NCI-H1436 treated with DMSO at 0.1 percent for 48 hours (cell line): ENCODE results near the gene SETD4.
A peak's percentile ranks its signal among the peaks of the same experiment; 100 is the strongest.
"Not testable (repeated sequence)": the region's sequence is repeated elsewhere in the genome, so short reads cannot be mapped to it uniquely, and the experiment has no call there.

Experiments used
- DNase-seq: peaks from one replicate; lab custom pipeline; 2025; lab: John Stamatoyannopoulos, UW

Gene SETD4

GRCh38 chr21:36077758-36078157 is 17.4 kb upstream of the SETD4 start:
- DNase-seq: no peak

- no peak for DNase-seq
These were observed 16.7 kb upstream of the SETD4 start for GRCh38 chr21:36076878-36077655.

GRCh38 chr21:36075953-36076352 is 15.6 kb upstream of the SETD4 start:
- DNase-seq: no peak

GRCh38 chr21:36075171-36075570 is 14.8 kb upstream of the SETD4 start:
- DNase-seq: no peak

- DNase-seq: not testable (repeated sequence)
These were observed 13.6 kb upstream of the SETD4 start for GRCh38 chr21:36073911-36074310.

GRCh38 chr21:36073181-36073580 is 12.9 kb upstream of the SETD4 start:
- DNase-seq: no peak

- no peak for DNase-seq
These were observed 12.3 kb upstream of the SETD4 start for GRCh38 chr21:36072453-36073162.

GRCh38 chr21:36070999-36071398 is 10.7 kb upstream of the SETD4 start:
- DNase-seq: no peak

GRCh38 chr21:36069713-36070583 is 9.6 kb upstream of the SETD4 start, which contains the start of gene CBR1:
TSS of gene CBR1 (plus strand) at chr21:36070024. CDS start at chr21:36070116, 92 bp downstream.
- DNase-seq: peak; percentile 32

- DNase-seq: no peak
These were observed 8.5 kb upstream of the SETD4 start for GRCh38 chr21:36068748-36069398.

GRCh38 chr21:36065497-36066036 is 5.2 kb upstream of the SETD4 start:
- no peak for DNase-seq

- no peak for DNase-seq
These were observed 3.7 kb upstream of the SETD4 start for GRCh38 chr21:36064085-36064460.

- DNase-seq: no peak
These were observed 3.2 kb upstream of the SETD4 start for GRCh38 chr21:36063375-36064084.

GRCh38 chr21:36061445-36061844 is 1.1 kb upstream of the SETD4 start:
- DNase-seq: no peak

GRCh38 chr21:36059823-36060158 is 535 bp downstream of the SETD4 start:
- no peak for DNase-seq

GRCh38 chr21:36055551-36055950 is 4.8 kb downstream of the SETD4 start:
- DNase-seq: no peak

- no peak for DNase-seq
These were observed 6.6 kb downstream of the SETD4 start for GRCh38 chr21:36053715-36054062.

GRCh38 chr21:36052860-36053714 is 7.2 kb downstream of the SETD4 start:
- no peak for DNase-seq

- DNase-seq: no peak
These were observed 12.0 kb downstream of the SETD4 start for GRCh38 chr21:36048357-36048756.

- no peak for DNase-seq
These were observed 13.2 kb downstream of the SETD4 start for GRCh38 chr21:36047139-36047538.
